ENCODE measurements around the gene TOP1.

The TOP1 gene

DNA sequence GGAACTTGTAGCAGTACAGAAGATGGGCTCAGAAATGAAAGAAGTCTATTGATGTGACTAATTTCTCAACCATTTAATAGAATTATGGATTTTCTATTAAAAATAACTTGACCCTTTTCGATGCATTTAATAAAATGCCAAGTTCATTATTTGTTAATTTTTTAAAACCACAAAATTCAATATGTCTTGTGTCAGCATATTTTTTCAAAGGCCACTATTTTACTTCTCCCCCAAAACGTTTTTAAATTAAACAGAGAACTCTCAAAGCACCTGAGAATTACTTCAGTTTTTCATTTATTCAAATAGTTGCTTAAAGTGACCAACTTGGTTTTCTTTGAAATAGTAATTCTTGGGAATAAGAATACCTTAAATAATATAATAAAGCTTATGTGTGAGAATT, 8.6 kb downstream of the TOP1 start:
- Mint-ChIP-seq H3K9me3 (no peaks in the 10 kb centered on the region), H3K4me3 (no peak overlapping the region), H3K36me3 (ENCODE audit: low read depth) (peaks cover 36% of the 10 kb centered on the region), H3K4me1 (ENCODE audit: low read depth) (peaks cover 86% of the 10 kb centered on the region), H3K27me3 (ENCODE audit: low read depth) (no peaks in the 10 kb centered on the region), H3K27ac (no peak overlapping the region)

DNA sequence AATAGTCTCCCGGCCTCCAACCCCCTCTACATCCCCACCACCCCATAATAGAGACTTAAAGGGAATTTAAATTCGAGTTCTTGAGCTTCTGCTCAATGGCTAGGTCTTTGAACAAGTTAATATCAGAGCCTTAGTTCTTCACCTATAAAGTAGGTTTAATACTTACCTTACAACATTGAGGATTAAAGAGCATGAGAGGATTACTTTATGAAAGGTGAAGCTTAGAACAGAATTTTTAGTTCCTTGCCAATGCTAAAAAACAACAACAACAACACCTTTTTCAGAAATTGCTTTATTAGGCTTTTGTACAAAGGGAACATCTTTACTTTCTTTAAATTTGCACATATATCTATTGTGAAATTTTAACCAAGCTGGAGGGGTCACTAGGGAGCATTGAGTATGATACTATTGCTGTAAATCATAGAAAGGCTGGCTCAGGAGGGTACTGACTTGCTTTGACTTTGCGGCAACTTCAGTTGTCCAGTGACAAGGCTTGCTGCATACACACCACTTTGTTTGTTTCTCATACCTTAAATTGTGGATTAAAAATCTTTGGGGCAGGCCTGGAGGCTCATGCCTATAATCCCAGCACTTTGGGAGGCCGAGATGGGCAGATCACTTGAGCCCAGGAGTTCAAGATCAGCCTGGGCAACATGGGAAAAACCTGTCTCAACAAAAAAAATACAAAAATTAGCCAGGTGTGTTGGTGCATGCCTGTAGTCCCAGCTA, 9.7 kb downstream of the TOP1 start:
- no peaks in the 10 kb centered on the region for H3K9me3 Mint-ChIP-seq
- H3K27me3 Mint-ChIP-seq (ENCODE audit: low read depth): no peaks in the 10 kb centered on the region
- H3K36me3 Mint-ChIP-seq (ENCODE audit: low read depth): peaks cover 26% of the 10 kb centered on the region
- peaks cover 85% of the 10 kb centered on the region for H3K4me1 Mint-ChIP-seq (ENCODE audit: low read depth)
- H3K4me3 Mint-ChIP-seq: no peak overlapping the region
- no peak overlapping the region for H3K27ac Mint-ChIP-seq

DNA sequence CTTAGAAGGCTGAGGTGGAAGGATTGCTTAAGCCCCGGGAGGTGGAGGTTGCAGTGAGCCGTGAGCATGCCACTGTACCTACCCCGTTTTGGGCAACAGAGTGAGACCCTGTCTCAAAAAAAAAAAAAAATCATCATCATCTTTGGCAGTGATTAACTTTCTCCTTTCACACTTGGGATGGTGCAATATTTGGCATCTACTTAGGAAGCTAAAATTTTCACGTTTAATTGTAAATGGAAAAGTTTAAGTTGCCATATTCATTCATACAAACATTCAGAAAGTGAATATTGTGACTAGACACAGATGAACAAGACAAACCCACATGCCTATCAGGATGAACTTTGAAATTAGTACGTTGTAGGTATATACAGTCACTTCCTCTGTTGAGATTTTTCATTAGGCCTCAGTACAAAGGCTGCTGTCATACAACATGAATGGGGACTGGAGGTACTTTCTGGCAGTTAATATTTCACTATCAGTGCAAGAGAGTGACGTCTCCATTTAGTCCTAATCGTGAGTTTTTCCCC, 10.3 kb downstream of the TOP1 start:
- H3K9me3 Mint-ChIP-seq: no peaks in the 10 kb centered on the region
- H3K4me1 Mint-ChIP-seq (ENCODE audit: low read depth): peaks cover 81% of the 10 kb centered on the region
- H3K27me3 Mint-ChIP-seq (ENCODE audit: low read depth): no peaks in the 10 kb centered on the region
- H3K36me3 Mint-ChIP-seq (ENCODE audit: low read depth): peaks cover 26% of the 10 kb centered on the region
- peak overlapping the region; percentile 52 for H3K27ac Mint-ChIP-seq
- H3K4me3 Mint-ChIP-seq: no peak overlapping the region

DNA sequence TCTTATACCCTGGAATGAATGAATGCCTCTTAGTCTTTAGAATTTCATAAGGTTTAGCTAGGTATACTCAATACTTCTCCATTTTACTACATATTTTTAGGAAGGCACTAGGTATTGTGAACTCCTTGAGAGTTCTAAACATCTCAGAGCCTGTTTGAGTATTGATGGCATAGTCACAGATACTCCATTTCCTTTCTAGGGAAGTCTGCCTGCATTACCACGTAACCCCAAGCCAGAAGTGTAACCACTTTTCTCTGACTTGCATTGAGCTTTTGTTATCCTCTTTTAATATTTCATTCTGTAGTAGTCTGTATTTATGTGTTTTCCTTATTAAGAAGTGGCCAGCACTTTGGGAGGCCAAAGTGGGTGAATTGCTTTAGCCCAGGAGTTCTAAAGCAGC, 12.2 kb downstream of the TOP1 start:
- H3K27ac Mint-ChIP-seq: peak overlapping the region; percentile 79

DNA sequence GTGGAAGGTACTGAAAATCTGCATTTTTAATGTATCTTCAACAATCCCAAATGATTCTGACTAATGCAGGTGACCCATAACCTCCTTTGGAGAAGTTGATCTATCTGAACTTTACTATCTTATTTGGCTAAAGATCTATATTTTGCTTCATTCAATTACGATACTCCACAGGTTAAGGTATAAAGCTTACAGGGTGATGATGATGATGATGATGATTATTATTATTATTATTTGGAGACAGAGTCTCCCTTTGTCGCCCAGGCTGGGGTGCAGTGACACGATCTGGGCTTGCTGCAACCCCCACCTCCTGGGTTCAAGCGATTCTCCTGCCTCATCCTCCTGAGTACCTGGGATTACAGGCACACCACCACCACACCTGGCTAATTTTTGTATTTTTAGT, 13.1 kb downstream of the TOP1 start:
- Mint-ChIP-seq H3K36me3 (ENCODE audit: low read depth) (peaks cover 11% of the 10 kb centered on the region), H3K4me1 (ENCODE audit: low read depth) (peaks cover 73% of the 10 kb centered on the region), H3K4me3 (no peak overlapping the region), H3K27ac (no peak overlapping the region), H3K27me3 (ENCODE audit: low read depth) (no peaks in the 10 kb centered on the region), H3K9me3 (no peaks in the 10 kb centered on the region)

More for the DNA sequence above, 12.2 kb downstream of the TOP1 start:
- Mint-ChIP-seq H3K36me3 (ENCODE audit: low read depth) (peaks cover 19% of the 10 kb centered on the region), H3K27me3 (ENCODE audit: low read depth) (no peaks in the 10 kb centered on the region), H3K9me3 (no peaks in the 10 kb centered on the region), H3K4me1 (ENCODE audit: low read depth) (peaks cover 73% of the 10 kb centered on the region), H3K4me3 (peak overlapping the region; percentile 9)

DNA sequence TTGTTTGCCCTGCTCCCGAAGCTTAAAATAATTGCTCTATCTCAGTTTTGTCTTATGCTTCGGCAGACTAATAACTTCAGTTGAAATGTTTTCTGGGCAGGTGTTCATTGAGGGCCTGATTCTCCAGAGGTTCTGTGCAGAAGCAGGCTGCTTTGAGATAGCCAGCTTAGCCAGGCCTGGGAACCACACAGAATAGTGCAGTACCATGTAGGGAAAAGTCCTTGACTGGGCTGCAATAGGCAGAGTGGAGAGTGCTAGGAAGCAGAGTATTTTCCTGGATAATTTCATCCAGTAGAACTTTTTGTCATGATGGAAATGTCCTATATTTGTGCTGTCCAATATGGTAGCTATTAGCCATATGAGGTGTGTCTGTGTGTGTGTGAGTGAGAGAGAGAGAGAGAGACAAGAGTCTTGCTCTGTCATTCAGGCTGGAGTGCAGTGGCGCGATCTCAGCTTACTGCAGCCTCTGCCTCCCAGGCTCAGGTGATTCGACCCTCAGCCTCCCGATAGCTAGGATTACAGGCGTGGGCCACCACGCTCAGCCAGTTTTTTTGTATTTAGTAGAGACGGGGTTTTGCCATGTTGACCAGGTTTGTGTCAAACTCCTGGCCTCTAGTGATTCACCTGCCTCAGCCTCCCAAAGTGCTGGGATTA, 15.9 kb downstream of the TOP1 start:
- Mint-ChIP-seq H3K36me3 (ENCODE audit: low read depth) (peaks cover 11% of the 10 kb centered on the region), H3K27ac (peak overlapping the region; percentile 5), H3K4me3 (no peak overlapping the region), H3K27me3 (ENCODE audit: low read depth) (no peaks in the 10 kb centered on the region), H3K4me1 (ENCODE audit: low read depth) (peaks cover 75% of the 10 kb centered on the region), H3K9me3 (no peaks in the 10 kb centered on the region)

DNA sequence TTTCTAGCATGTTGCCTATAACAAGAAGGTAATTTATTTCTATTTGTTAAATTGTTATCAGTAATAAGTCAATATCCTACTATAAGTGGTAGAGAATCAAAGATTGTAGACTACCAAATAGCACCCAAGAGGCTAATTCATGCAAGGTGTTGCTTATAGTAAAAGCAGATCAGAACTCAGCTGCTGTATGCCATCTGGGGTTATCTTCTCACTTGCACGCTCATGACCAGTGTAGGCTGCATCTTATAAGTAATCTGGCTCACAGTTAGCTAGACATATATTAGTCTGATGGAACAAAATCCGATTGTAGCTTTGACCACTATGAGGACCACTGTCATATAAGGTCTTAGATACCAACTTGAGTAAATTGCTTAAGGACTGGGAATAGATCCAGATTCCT, 17.0 kb downstream of the TOP1 start:
- peaks cover 8% of the 10 kb centered on the region for H3K36me3 Mint-ChIP-seq (ENCODE audit: low read depth)
- peak overlapping the region; percentile 52 for H3K27ac Mint-ChIP-seq
- H3K27me3 Mint-ChIP-seq (ENCODE audit: low read depth): no peaks in the 10 kb centered on the region
- no peak overlapping the region for H3K4me3 Mint-ChIP-seq
- H3K9me3 Mint-ChIP-seq: no peaks in the 10 kb centered on the region
- H3K4me1 Mint-ChIP-seq (ENCODE audit: low read depth): peaks cover 79% of the 10 kb centered on the region

DNA sequence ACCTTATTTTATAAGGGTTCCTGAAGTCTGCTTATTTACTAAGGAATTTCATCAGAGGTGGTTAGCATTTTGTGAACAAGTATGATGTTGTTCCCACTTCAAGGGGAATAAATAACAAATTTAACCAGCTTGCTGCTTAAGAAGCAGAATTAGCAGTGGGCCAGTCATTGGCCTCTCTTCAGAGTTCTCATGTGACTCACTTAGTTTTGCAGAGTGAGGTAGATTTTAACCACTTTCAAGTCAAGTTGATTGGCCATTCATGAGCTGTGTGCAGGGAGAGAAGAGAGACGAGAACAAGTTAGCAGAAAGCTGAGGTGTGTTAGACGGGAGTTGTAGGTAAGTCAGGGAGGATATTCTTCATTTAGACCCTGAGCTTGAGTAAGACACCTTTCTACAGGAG, 18.1 kb downstream of the TOP1 start:
- peak overlapping the region; percentile 42 for H3K4me3 Mint-ChIP-seq
- H3K27ac Mint-ChIP-seq: peak overlapping the region; percentile 52
- no peaks in the 10 kb centered on the region for H3K27me3 Mint-ChIP-seq (ENCODE audit: low read depth)
- peaks cover 78% of the 10 kb centered on the region for H3K4me1 Mint-ChIP-seq (ENCODE audit: low read depth)
- peaks cover 9% of the 10 kb centered on the region for H3K36me3 Mint-ChIP-seq (ENCODE audit: low read depth)
- H3K9me3 Mint-ChIP-seq: no peaks in the 10 kb centered on the region

DNA sequence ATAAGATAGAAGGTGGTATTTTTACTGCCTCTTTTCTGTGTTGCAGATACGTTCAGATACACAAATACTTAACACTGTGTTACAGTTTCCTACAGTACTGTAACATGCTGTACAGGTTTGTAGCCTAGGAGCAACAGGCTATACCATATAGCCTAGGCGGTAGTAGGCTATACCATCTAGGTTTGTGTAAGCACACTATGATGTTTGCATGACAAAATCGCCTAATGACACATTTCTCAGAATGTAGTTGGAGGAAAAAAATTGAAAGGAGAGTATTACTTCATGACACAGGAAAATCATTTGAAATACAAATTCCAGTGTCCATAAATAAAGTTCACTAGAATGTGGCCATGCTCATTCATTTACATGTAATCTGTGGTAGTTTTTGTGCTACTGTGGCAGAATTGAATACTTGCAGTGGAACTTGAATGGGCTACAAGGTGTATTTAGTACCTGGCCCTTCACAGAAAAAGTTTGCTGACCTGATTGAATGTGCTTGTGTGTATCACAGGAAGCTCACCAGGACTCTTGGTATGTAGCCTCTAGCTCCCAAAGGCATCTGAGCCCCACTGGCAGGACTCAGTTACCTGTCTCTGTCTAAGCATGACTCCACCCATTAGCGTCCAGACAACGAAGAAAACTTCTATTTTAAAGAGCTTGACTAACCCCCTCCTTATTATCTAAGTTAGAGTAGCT, 18.8 kb downstream of the TOP1 start:
- Mint-ChIP-seq H3K4me1 (ENCODE audit: low read depth) (peaks cover 77% of the 10 kb centered on the region), H3K4me3 (peak overlapping the region; percentile 82), H3K27ac (peak overlapping the region; percentile 92), H3K9me3 (no peaks in the 10 kb centered on the region), H3K27me3 (ENCODE audit: low read depth) (no peaks in the 10 kb centered on the region), H3K36me3 (ENCODE audit: low read depth) (peaks cover 7% of the 10 kb centered on the region)

DNA sequence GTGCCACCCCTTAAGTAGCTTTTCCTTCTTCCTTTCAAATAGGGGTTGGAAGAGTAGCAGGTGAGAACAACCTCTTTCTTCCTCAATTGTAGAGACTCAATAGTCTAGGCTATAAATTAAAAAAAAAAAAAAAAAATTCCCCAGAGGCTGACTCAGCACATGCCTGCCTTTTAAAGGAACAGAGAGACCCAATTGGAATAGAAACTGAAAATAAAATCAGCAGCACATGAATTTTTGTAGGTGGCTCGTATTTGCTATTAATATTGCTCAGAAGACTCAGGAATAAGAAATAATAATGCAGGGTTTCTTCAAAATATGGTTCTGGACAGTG, 19.3 kb downstream of the TOP1 start:
- peaks cover 74% of the 10 kb centered on the region for H3K4me1 Mint-ChIP-seq (ENCODE audit: low read depth)
- H3K27me3 Mint-ChIP-seq (ENCODE audit: low read depth): no peaks in the 10 kb centered on the region
- H3K27ac Mint-ChIP-seq: peak overlapping the region; percentile 92
- no peaks in the 10 kb centered on the region for H3K9me3 Mint-ChIP-seq
- H3K4me3 Mint-ChIP-seq: peak overlapping the region; percentile 82
- peaks cover 9% of the 10 kb centered on the region for H3K36me3 Mint-ChIP-seq (ENCODE audit: low read depth)

DNA sequence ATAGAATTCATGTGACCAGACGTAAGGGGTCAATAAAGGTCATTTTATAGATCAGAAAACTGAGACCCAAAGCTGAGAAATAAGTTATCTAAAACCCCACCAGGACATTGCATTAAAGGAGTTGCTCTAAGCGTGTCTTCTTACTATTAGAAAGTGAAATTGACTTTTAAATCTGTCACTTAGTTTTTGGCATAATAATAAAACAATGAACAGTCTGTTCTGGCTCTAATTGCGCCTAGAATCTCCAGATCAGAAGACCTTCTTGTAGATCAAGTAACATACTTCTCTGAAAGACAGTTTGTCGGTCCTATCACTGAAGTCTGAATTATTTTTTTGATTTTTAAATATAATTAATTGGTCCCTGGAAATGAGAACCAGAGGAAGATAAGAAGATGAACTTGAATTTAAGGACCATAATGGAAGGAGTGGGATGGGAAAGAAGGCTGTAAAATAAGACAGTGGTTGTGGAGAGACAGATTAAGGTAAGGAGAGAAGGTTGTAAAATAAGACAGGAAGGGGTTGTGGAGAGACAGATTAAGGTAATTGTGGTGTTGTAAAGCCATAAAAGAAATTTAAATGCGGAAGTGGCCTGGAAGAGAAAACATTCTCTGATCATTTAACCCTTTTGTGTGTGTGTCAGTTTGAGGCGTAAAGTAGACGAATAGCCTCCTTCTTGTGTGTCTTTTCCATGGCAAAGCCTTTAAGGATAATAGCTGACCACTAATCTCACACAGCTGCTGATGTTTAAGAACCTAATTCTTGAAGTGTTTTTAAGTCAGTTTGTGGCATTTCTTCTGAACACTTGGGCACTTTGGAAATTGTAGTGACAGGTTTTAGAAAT, 20.1 kb downstream of the TOP1 start:
- Mint-ChIP-seq H3K9me3 (peaks cover 1% of the 10 kb centered on the region), H3K36me3 (ENCODE audit: low read depth) (peaks cover 15% of the 10 kb centered on the region), H3K4me1 (ENCODE audit: low read depth) (peaks cover 77% of the 10 kb centered on the region), H3K4me3 (peak overlapping the region; percentile 82), H3K27ac (peak overlapping the region; percentile 92), H3K27me3 (ENCODE audit: low read depth) (no peaks in the 10 kb centered on the region)

DNA sequence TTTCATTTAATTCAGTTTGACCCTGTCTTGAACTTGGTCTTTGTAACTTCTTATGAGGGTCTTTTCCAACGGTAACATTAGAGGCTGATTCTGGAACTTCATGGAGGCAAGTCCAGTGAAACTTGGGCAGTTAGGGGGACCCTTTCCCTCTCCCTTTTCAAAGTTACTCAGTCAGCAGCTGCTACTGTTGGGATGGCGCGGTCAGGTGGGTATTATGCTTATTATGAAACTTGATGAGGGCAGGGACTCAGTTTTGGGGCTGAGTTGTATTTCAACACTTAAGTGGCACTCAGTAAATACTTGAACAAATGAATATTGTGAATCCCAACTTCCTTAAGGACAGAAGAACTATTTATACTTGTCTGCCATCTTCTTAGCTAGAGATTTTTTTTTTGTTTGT, 20.8 kb downstream of the TOP1 start:
- H3K36me3 Mint-ChIP-seq (ENCODE audit: low read depth): peaks cover 21% of the 10 kb centered on the region
- H3K9me3 Mint-ChIP-seq: peaks cover 8% of the 10 kb centered on the region
- peaks cover 80% of the 10 kb centered on the region for H3K4me1 Mint-ChIP-seq (ENCODE audit: low read depth)
- H3K4me3 Mint-ChIP-seq: peak overlapping the region; percentile 82
- H3K27ac Mint-ChIP-seq: peak overlapping the region; percentile 92
- H3K27me3 Mint-ChIP-seq (ENCODE audit: low read depth): no peaks in the 10 kb centered on the region

DNA sequence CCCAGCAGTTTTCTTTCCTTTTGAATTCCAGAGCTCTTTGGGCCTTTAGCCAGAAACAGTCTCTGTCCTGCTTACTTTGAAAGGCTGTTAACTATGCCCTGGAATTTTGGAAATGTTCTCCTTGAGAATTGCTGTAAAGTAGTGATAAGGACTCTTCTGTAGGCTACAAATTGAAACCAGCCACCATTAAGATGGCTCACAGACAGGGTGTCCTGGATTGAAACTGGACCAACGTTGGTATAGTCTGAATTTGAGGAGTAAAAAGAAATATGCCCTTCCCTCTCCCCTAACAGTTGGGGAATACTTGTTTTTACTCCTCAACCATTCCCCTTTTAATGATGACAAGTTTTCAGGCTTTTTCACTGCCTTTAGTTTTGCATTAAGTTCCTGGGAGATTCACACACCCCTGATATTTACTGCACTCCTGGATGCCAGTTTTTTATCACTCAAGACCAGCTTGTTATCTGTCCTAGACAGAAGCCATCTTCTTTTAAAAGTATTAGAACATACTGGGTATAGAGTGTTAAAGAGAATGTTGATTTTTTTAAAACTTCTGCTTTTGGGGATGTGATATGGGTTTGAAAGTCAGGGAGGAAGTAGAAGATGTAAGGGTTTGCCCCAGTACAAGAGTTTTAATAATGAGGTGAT, 21.9 kb downstream of the TOP1 start:
- peaks cover 8% of the 10 kb centered on the region for H3K9me3 Mint-ChIP-seq
- H3K4me1 Mint-ChIP-seq (ENCODE audit: low read depth): peaks cover 85% of the 10 kb centered on the region
- H3K27ac Mint-ChIP-seq: peak overlapping the region; percentile 45
- peaks cover 24% of the 10 kb centered on the region for H3K36me3 Mint-ChIP-seq (ENCODE audit: low read depth)
- H3K4me3 Mint-ChIP-seq: peak overlapping the region; percentile 30
- H3K27me3 Mint-ChIP-seq (ENCODE audit: low read depth): no peaks in the 10 kb centered on the region
